Activated CD4-positive, alpha-beta T cell treated with anti-CD3 and anti-CD28 coated beads for 4 hours (primary cell): ENCODE data around the gene PITHD1.
"Not testable (repeated sequence)": the region's sequence is repeated elsewhere in the genome, so short reads cannot be mapped to it uniquely, and the experiment has no call there.

Source experiments
- DNase-seq, 2 donors: peaks; one replicate each; pipeline ENCODE4 v3.0.0-alpha.2; 2020

PITHD1 gene

DNA sequence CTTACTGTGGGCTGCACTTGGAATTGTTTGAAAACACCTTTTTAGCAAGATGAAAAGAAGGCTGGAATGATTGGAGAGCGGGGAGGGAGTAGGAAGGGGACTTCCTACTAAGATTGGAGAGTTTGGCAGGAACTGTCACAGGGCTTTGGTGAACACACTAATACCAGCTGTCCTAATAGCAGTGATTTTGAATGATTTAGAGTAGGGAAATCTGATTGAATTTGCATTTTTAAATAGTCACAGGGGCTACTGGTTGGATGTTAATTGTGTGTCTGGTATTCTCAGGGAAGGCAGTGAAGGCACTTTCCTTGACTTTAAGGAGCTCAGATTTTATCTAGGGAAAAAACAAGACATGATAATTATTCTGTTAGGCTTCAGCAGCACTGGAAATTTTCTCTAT, 49.5 kb downstream of the PITHD1 start:
- DNase-seq = no peak

DNA sequence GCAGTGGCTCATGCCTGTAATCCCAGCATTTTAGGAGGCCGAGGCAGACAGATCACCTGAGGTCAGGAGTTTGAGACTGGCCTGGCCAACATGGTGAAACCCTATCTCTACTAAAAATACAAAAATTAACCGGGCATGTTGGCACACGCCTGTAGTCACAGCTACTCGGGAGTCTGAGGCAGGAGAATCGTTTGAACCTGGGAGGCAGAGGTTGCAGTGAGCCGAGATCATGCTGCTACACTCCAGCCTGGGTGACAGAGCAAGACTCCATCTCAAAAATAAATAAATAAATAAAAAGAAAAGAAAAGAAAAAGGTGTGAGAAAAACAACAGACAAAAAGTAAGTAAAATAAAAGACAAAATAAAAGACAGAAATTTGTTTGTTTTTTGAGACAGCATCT, 55.9 kb downstream of the PITHD1 start:
- DNase-seq = not testable (repeated sequence)

DNA sequence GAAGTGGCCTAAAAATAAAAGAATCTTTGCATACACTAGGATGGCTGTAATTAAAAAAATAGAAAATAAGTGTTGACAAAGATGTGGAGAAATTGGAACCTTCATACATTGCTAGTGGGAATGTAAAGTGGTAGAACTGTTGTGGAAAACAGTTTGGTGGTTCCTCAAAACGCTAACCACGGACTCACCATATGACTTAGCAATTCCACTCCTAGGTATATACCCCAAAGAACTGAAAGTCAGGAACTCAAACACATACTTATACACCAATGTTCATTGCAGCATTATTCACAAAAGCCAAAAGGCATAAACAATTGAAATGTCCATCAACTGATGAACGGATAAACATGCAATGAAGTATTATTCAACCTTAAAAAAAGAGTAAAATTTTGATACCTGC, 57.8 kb downstream of the PITHD1 start:
- no peak for DNase-seq
